ENCODE results near the gene ANO8. TPM values are rescaled to one million over a fixed set of nuclear protein-coding genes. Genes with fewer than 3 reads are reported as not detected.

The ANO8 gene
- total RNA-seq, 2 experiments from 2014 or later: 19.5 to 23.1 TPM

DNA sequence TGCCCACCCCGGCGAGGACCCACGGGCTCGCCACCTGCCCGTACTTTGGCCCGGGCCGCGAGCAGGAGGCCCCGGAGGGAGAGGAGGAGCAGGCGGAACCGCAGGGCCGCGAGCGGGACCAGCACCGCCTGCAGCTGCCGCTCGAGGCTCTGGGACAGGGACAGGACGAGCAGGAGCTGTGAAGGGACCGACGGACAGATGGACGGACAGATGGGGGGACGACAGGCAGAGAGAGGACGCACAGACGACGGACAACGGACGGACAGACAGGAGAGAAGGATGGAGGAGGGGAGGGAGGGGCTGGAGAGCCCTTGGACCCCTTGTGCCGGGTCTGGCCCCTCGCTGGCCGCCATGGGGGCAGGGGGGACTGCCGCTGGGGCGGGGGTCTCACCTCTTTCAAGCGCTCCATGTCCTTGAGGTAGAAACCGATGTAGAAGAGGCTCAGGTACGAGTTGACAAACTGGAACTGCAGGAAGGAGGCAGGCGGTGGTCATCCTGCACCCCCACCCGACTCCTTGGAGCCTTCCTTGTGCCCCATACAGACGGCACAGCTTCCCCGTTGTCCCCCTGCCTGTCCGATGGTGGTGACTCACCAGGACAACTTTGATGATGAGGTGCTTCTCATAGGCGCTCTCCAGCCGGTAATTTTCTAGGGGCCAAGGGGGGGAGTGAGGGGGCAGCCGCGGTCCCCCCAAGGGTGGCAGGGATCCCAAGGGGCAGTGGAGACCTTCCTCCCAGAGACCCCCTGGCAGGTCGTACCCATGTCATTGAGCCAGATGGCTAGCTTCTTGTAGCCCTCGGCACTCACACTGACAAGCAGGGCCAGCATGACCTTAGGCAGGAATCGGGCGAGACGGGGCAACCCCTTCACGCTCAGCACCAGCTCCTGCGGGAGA, 5.0 kb downstream of the ANO8 start:
- Mint-ChIP-seq H3K4me1 (peaks cover 7% of the 10 kb centered on the region), H3K4me3 (no peak overlapping the region), H3K27me3 (peaks cover 5% of the 10 kb centered on the region), H3K27ac (no peak overlapping the region), H3K36me3 (peaks cover 7% of the 10 kb centered on the region), H3K9me3 (no peaks in the 10 kb centered on the region)
- DNase-seq (no peak), ATAC-seq (ENCODE audit: low read depth) (no peak)
- POLR2A ChIA-PET: interaction anchor here (3.9 kb wide), 1 partner anchor 20 kb away, joined by 26 read pairs; the partner anchor contains the start of gene DDA1

DNA sequence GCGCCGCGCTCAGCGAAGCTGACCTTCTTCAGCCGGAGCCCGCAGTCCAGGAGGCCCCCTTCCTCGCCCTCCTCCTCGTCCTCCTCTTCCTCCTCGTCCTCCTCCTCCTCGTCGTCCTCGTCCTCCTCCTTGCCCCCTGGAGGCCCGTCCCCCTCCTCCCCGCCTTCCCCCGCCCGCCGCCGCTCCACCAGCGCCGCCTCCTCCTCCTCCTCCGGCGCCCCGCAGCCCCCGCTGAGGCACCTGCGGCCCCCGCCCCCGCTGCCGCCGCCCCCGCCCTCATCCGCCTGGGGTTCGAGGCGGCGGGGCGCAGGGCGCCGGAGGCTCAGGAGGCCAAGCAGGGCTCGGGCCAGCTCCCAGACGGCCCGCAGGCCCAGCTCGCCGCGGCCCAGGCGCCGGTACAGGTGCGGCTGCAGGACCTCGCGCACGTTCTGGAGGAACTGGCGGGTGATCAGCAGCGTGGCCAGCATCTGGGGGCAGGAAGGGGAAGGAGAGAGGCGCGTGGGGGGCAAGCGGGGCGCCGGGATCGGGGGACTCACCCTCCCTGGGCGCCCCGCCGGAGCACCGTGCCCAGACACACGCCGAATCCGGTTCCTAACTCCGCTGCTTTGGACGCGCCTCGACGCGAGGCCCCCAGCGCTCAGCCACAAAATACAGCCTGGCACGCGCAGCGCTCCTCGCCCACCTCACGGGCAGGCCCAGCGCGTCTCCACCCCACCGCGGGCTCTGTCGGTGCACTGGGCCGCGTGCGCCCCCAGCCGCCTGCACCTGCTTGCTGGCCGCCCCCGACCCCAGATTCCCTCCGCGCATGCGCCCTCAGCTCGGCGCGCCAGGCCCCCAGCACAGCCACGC, 5.9 kb downstream of the ANO8 start:
- ATAC-seq (ENCODE audit: low read depth): peak; percentile 29
- POLR2A ChIA-PET: interaction anchor here (1.0 to 3.9 kb wide), 2 partner anchors 9 to 19 kb away, joined by 3 to 26 read pairs; partner anchors contain the start of genes DDA1 and GTPBP3
- Mint-ChIP-seq H3K9me3 (no peaks in the 10 kb centered on the region), H3K36me3 (peaks cover 5% of the 10 kb centered on the region), H3K4me3 (peak overlapping the region; percentile 60), H3K27me3 (peaks cover 5% of the 10 kb centered on the region), H3K4me1 (peaks cover 4% of the 10 kb centered on the region), H3K27ac (no peak overlapping the region)
- peak; percentile 59 for DNase-seq

DNA sequence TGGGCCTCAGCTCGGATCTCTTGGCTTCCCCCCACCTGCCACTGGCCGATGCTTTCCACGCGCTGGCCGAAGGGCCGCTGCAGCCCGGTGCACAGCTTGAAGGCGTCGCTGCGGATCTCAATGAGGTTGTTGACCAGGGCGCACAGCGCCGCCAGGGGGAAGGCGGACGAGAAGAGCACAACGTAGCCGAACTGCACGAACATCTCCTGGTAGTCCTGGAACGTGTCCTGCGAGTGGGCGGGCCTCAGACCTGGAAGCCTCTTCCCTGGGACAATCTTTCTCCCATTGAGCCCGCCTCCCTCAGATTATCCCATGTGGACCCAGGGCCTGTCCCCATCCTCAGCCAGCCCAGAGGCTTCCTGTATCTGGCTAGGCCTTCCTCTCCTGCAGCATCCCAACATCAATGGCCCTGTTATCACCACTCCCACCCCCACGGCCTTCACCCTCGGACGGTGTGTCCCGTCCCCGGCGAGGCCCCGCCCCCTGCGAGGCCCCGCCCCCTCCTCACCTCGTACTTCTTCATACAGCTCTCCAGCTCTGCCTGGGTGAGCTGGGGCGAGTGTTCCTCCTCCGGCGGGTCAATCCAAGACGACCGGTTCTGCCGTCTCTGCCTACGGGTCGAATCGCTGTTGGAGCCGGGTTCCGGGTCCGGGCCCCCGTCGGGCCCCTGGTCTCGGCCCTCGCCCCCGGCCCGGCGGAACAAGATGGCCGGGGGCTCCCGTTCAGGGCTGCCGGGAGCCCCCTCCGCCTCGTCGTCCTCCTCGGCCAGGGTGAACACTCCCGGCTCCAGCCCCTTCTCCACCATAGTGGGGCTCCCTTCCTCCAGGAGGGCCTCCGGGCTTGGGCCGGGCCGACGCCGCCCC, 6.8 kb downstream of the ANO8 start:
- POLR2A ChIA-PET: interaction anchor here (1.0 to 3.9 kb wide), 2 partner anchors 10 to 19 kb away, joined by 3 to 26 read pairs; partner anchors contain the start of genes DDA1 and GTPBP3
- H3K4me1 Mint-ChIP-seq: peaks cover 5% of the 10 kb centered on the region
- peaks cover 5% of the 10 kb centered on the region for H3K36me3 Mint-ChIP-seq
- peaks cover 5% of the 10 kb centered on the region for H3K27me3 Mint-ChIP-seq
- ATAC-seq (ENCODE audit: low read depth) (peak; percentile 39), DNase-seq (peak; percentile 65)
- H3K4me3 Mint-ChIP-seq: peak overlapping the region; percentile 60
- H3K9me3 Mint-ChIP-seq: no peaks in the 10 kb centered on the region
- no peak overlapping the region for H3K27ac Mint-ChIP-seq

DNA sequence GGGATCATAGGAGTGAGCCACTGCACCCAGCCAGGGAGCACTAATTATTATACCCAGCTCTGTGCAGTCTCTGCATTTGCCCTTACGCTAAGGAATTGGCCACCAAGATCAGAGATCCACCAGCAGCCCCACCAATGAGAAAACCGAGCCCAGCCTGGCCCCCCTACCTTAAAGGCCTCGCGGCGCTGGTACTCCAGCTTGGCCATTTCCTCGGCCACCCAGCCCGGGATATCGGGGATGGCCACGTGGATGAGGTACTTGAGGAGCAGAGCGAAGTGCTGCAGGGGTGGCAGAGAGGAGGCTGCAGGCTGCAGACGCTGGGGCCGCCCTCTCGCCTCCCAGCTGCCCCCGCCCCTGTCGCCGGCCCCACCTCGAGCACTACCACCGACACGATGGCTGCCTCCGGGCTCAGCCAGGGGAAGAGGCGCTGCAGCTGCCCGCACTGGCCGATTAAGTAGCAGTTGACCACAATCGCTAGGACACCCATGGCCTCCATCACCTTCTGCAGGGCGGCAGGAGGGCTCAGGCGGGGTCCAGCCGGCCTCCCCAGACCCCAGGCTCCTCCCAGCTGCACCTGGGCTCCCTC, 7.5 kb downstream of the ANO8 start:
- ATAC-seq (ENCODE audit: low read depth) (no peak), DNase-seq (no peak)
- H3K4me3 Mint-ChIP-seq: no peak overlapping the region
- no peaks in the 10 kb centered on the region for H3K9me3 Mint-ChIP-seq
- no peak overlapping the region for H3K27ac Mint-ChIP-seq
- peaks cover 6% of the 10 kb centered on the region for H3K4me1 Mint-ChIP-seq
- POLR2A ChIA-PET: interaction anchor here (0.9 to 3.9 kb wide), 2 partner anchors 9 to 18 kb away, joined by 5 to 26 read pairs; partner anchors contain the start of gene DDA1
- H3K36me3 Mint-ChIP-seq: peaks cover 2% of the 10 kb centered on the region
- H3K27me3 Mint-ChIP-seq: peaks cover 5% of the 10 kb centered on the region

DNA sequence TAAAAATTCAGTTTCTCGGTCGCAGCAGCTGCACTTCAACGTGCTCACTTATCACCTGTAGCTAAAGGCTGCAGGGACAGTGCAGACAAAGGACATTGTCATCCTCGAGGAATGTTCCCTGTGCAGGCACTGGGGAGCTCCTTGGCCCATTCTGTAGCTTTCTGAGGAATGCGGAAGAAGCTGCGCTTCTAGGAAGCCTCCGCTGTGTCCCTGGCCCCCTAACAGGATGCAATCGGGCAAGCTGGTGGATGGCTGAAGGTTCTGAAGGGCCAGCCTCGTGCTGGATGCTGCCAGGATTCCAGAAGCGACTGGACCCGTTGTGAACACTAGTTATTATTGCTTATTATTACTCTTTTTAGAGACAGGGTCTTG, 8.1 kb downstream of the ANO8 start:
- Mint-ChIP-seq H3K36me3 (peaks cover 2% of the 10 kb centered on the region), H3K4me1 (peaks cover 6% of the 10 kb centered on the region), H3K27ac (no peak overlapping the region), H3K9me3 (no peaks in the 10 kb centered on the region), H3K27me3 (peaks cover 5% of the 10 kb centered on the region), H3K4me3 (no peak overlapping the region)
- ATAC-seq (ENCODE audit: low read depth) (no peak), DNase-seq (no peak)
- POLR2A ChIA-PET: interaction anchor here (0.9 to 3.9 kb wide), 2 partner anchors 10 to 17 kb away, joined by 5 to 26 read pairs; partner anchors contain the start of gene DDA1

DNA sequence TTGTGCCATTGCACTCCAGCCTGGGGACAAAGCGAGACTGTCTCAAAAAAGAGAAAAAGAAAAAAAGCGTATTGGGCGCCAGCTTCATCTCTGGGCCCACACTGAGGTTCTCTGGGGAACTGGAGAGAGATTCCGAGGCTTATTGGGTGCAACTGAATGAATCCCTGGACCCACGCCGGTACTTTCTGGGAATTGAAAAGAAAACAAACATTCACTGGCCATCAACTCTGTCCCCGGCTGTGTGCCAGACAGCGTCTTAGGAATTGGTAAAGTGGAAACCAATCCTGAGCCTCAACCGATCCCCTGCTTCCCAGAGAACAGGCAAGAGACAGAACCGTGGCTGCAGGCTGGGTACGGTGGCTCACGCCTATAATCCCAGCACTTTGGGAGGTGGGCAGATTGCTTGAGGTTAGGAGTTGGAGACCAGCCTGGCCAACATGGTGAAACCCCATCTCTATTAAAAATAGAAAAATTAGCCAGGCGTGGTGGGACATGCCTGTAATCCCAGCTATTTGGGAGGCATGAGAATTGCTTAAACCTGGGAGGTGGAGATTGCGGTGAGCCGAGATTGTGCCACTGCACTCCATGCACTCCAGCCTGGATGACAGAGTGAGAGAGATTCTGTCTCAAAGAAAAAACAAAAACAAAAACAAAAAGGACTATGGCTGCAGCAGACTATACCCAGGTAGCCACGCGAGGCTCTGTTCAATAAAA, 8.6 kb downstream of the ANO8 start:
- no peaks in the 10 kb centered on the region for H3K9me3 Mint-ChIP-seq
- no peak overlapping the region for H3K27ac Mint-ChIP-seq
- peaks cover 6% of the 10 kb centered on the region for H3K4me1 Mint-ChIP-seq
- POLR2A ChIA-PET: interaction anchor here (0.9 kb wide), 1 partner anchor 11 kb away, joined by 5 read pairs; no protein-coding TSS in a partner anchor
- peaks cover 5% of the 10 kb centered on the region for H3K27me3 Mint-ChIP-seq
- peaks cover 2% of the 10 kb centered on the region for H3K36me3 Mint-ChIP-seq
- DNase-seq (no peak), ATAC-seq (ENCODE audit: low read depth) (no peak)
- no peak overlapping the region for H3K4me3 Mint-ChIP-seq

DNA sequence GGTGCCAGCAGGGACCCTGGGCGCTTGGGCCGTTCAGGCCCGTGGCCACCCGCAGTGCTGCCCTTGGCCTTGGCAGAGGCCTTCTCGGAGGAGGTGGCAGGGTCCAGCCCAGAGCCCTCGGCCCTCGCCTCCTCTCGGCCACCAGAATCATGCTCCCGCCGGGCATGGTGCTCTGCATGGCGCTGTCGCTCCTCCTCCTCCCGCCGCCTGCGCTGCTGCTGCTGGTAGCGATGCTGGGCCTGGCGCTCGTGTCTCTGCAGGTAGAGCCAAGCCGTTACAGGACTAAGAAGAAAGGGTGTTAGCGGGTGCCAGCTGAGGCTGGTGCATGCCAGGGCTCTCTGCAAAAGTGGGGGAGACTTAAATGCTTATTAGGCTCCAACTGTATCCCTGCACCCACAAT, 9.5 kb downstream of the ANO8 start:
- ATAC-seq (ENCODE audit: low read depth) (no peak), DNase-seq (no peak)
- peaks cover 6% of the 10 kb centered on the region for H3K4me1 Mint-ChIP-seq
- no peak overlapping the region for H3K27ac Mint-ChIP-seq
- POLR2A ChIA-PET: interaction anchor here (1.4 to 2.3 kb wide), 2 partner anchors 8 to 16 kb away, joined by 5 to 10 read pairs; partner anchors contain the start of gene DDA1
- H3K27me3 Mint-ChIP-seq: no peaks in the 10 kb centered on the region
- peaks cover 3% of the 10 kb centered on the region for H3K36me3 Mint-ChIP-seq
- no peak overlapping the region for H3K4me3 Mint-ChIP-seq
- no peaks in the 10 kb centered on the region for H3K9me3 Mint-ChIP-seq

DNA sequence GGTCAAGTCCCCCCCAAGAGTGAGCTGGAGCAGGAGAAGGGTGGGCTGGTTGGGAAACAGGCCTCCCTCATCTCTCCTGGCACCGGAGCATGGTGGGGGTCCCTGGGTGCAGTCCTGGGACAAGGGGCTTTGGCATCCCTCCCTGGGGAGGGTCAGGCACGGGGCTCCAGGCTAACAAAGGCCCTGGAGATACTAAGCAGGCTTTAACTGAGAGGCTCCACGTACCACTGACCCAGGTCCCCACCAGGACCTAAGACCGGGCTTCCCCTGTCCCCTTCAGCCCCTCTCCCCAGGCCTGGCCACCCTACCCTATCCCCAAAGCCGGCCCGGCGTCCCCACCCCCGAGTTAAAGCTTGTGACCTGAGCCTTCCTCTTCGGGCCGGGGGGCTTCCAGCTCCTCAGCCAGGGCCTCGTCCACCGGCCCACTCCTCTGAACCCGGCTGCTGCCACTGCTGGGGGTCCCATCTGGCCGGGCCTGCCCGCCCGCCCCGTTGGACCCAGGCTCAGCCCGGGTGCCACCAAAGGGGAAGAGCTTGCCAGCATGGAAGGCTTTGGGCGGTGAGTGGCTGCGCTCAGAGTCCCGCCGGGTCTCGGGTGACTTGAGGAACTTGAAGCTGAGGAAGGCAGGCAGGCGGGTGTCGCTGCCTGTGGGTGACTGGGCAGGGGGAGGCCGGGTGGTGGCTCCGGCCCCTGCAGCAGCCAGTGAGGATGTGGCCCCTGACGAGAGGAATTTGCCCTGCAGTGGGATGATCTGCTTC, 10.1 kb downstream of the ANO8 start:
- Mint-ChIP-seq H3K9me3 (no peaks in the 10 kb centered on the region), H3K4me1 (peaks cover 6% of the 10 kb centered on the region), H3K27me3 (no peaks in the 10 kb centered on the region), H3K4me3 (no peak overlapping the region), H3K36me3 (peaks cover 5% of the 10 kb centered on the region), H3K27ac (no peak overlapping the region)
- ATAC-seq (ENCODE audit: low read depth) (no peak), DNase-seq (no peak)
- POLR2A ChIA-PET: interaction anchor here (0.5 to 2.3 kb wide), 3 partner anchors 9 to 418 kb away, joined by 5 to 10 read pairs (median 5); partner anchors contain the start of gene DDA1

DNA sequence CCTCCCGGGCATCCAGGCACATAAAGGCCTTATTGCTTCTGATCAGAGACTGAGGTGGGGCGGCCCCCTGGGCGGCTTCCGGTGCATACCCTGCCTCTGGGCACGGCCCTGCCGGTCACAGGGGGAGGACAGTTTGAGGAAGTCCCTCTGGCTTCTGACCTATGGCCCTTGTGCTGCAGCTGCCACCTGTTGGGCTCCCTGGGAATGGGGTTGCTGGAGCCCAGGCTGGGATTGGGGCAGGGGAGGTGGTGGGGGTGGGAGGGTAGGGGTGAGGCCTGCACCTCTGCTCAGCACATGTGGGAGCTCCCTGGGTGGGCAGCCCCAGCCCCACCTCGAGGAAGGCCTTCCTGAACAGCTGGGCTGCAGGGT, 10.7 kb downstream of the ANO8 start:
- Mint-ChIP-seq H3K27me3 (no peaks in the 10 kb centered on the region), H3K36me3 (peaks cover 5% of the 10 kb centered on the region), H3K4me3 (no peak overlapping the region), H3K4me1 (peaks cover 5% of the 10 kb centered on the region), H3K9me3 (no peaks in the 10 kb centered on the region), H3K27ac (peak overlapping the region; percentile 42)
- POLR2A ChIA-PET: interaction anchor here (0.5 to 2.3 kb wide), 3 partner anchors 9 to 419 kb away, joined by 5 to 10 read pairs (median 5); partner anchors contain the start of gene DDA1
- DNase-seq: no peak
- ATAC-seq (ENCODE audit: low read depth): peak; percentile 29

DNA sequence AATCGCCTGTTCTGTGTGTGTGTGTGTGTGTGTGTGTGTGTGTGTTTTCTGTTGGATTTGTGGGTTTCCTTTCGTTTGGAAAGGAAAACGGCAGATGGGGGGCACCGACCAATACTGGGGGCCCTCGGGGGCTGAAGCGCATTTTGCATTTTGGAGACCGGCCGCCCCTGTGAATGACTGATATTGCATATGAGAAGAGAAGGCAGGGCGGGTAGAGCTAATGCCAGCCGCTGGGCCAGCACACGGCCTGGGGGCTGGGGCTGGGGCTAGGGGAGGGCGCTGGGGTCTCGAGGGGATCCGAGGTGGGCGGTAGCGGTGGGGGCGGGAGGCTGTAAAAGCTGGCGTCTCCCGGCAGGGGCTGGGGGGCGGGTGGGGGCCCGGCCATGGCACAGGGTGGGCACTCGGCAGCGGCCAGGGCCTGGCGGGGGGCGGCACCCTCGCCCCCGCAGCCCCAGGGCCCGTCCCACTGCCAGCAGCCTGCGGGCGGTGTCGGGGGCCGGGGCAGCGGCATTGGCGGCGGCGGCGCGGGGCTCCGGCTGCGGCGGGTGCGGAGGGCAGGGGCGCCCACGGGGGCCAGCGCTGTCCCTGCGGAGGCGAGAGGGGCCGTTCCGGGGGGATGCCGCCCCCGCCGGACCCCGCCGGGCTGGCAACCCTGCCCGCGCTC, 11.2 kb downstream of the ANO8 start:
- H3K4me3 Mint-ChIP-seq: peak overlapping the region; percentile 47
- no peak for DNase-seq
- ATAC-seq (ENCODE audit: low read depth): no peak
- peaks cover 5% of the 10 kb centered on the region for H3K4me1 Mint-ChIP-seq
- POLR2A ChIA-PET: interaction anchor here (2.3 kb wide), 1 partner anchor 10 kb away, joined by 10 read pairs; no protein-coding TSS in a partner anchor
- no peaks in the 10 kb centered on the region for H3K9me3 Mint-ChIP-seq
- peaks cover 5% of the 10 kb centered on the region for H3K36me3 Mint-ChIP-seq
- H3K27ac Mint-ChIP-seq: no peak overlapping the region
- no peaks in the 10 kb centered on the region for H3K27me3 Mint-ChIP-seq

DNA sequence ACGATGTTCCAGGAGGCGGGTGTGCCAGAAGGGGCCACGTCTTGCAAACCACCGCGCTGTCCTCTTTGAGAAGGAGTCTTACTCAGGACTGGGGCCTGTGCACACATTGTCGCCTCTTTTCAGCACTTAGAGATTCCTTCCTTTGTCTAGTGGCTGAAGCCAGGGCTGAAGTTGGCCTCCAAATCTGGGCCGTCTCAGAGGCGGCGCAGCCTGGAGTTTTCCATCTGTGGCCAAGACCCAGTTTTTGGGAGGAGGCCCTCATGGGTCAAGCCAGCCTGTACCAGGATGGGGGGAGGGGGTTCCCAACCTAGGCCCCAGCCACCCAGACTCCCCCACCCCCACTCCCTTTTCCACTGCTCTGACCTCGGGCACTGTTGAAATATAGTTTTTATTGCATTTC, 11.8 kb downstream of the ANO8 start:
- Mint-ChIP-seq H3K9me3 (no peaks in the 10 kb centered on the region), H3K27me3 (no peaks in the 10 kb centered on the region), H3K4me3 (no peak overlapping the region), H3K4me1 (peaks cover 4% of the 10 kb centered on the region), H3K27ac (no peak overlapping the region), H3K36me3 (peaks cover 5% of the 10 kb centered on the region)
- POLR2A ChIA-PET: interaction anchor here (2.3 kb wide), 1 partner anchor 10 kb away, joined by 10 read pairs; no protein-coding TSS in a partner anchor
- no peak for ATAC-seq (ENCODE audit: low read depth)
- no peak for DNase-seq

Measured in activated naive CD8-positive, alpha-beta T cell treated with anti-CD3 and anti-CD28 coated beads, Interleukin-2, amount 10 ng/mL, durations not matched to agents 7 days and 5 days (primary cell).